Suppressor macrophage (primary cell): ENCODE results near the gene INHBB.

Experiments
- DNase-seq, 4 experiments: peaks; one replicate each; pipeline ENCODE4 v3.0.0-alpha.2; 2020 to 2022

The INHBB gene

DNA sequence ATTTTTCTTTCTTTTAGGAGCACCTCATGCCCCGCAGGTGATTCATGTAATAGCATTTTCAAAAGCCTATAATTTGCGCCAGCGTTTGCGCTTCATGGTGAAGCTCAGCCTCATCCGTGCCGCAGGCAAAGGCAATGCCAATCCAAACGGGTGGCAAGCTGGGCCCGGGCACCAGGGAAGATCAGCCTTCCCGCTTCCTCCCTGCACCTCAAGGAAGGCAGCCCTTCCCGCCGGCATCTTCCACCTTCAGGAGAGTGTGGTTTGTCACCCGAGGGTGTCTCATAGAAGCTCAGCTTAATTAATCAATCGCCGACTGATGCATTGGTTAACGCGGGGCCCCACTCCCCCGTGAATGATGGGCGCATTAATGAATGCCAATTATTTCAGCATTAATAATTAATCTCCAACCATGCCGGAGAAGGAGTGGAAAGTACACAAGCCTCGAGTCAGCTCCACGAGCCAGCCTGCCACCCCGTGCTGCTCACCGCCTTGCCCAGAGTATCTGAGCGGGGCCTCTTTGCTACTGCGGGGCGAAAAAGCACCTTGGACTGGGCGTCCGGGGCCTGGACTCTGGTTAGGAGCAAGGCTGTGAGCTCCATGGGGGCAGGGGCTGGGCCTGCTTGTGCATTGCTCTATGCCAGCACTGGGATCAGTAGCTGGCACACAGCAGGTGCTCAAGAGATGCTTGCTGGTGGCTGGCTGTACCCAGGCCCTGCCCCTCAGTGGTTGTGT, 13.0 kb downstream of the INHBB start:
- DNase-seq: no peak

DNA sequence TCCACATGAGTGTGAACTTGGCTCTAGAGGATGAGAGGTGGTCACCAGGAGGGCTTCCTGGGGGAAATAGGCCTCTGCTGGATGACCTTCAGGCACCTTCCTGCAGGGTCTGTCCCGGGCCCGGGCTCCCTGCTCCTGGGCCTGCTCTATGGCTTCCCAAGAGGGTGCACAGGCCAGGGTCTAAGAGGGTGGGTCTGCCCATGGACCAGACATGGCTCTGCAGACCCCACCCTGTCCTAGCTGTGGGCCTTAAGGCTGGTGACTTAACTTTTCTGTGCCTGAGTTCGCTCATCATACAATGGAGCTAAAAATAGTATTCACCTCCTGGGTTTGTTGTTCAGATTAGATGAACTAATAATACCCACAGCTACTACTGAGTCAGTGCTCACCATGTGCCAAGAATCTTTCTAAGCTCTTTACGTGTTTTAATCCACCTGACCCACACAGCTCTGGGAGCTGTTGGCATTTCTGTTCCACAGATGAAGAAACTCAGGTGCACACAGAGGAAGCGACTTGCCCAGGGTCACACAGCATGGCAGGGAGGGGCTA, 14.4 kb downstream of the INHBB start:
- DNase-seq: no peak

DNA sequence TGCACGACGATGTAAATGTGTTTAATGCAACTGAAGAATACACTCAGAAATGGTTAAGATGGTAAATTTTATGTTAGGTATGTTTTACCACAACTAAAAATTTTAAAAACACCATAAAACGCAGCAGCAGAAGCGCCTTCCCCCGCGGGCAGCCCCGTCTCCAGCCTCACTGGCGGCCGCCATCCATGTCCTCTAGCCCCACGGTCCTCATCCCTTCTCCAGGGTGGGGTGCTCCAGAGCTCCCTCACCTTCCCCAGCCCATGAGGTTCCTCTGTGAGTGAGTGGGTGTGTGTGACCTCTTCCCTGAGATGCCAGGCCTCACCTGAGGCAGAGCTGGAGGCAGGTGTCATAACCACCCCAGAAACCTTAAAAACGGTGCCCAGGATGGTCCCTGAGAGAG, 17.0 kb downstream of the INHBB start:
- DNase-seq: no peak

DNA sequence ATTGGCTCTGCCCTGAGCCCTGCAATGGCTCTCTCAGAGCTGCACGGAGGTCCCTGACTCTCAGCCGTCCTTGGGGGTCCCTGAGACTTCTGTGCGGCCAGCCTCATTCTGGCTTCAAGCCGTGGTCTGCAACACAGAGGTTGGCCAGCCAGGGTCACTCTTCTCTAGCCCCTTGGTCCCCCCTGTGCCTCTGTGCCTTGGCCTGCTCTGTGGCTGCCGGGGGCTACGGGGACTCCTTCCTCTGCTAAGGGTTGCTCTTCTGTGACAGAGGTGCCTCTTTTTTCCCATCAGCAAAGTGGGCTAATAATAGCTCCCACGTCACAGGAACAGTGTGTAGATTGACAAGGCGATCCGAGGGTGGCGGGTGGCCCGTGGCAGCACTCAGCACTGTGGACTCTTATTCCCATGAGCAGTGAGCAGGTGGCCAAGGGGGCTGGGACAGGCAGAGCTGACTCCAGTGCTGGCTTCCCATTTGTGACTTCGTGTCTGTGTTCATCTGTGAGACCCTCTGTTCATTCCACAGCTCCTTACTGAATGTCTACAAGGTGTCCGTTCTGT, 19.4 kb downstream of the INHBB start:
- no peak for DNase-seq

DNA sequence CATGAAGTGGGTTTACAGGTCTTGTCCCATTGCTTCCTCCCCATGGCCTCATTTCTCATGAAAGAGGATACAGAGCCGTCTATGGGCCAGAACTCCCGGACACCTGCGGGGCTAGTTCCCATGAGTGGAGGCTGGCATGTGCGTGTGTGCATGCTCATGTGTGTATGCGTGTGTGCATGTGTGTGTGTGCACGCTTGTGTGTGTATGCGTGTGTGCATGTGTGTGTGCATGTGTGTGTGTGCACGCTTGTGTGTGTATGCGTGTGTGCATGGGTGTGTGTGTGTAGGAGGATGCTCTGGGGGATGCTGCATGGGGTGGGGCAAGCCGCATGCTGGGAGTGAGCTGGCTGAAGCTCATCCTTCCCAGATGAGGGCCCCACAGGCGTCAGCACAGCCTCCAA, 20.8 kb downstream of the INHBB start:
- DNase-seq: no peak

DNA sequence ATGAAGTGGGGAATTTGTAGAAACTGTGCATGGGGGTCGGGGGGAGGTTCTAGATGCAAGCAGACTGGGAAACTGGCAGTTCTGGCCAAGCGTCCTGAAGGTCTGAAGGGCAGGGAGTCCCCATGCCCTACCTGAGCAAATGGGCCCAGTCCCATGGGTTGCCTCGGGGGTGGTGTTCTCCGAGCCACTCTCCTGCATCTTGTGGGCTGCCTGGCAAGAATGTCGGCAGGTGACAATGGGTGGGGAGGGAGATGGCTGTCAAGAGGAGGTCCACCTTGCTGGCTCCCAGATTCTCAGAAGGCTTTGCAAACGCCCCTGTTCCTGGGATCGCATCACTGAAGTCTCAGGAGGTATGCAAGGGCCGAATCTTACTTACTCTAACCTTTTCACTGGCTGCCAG, 21.3 kb downstream of the INHBB start:
- DNase-seq: no peak

DNA sequence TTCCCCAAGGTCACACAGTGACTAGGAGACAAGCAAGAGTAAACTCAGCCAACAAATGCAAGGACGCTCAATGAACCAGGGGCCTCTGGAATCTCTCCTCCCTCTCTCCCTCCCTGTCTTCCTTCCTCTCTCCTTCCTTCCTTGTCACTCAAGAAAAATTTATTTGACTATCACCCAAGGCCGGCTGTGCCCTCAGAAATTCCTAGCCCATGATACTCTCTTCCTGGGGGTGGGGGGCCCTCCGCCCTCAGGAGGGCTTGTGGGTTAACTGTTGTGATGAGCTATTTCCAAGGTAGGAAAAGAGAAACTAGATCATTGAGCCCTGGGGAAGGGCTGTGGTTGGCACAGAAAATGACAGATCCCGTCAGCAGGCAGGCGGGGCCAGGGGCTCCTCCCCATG, 21.7 kb downstream of the INHBB start:
- no peak for DNase-seq

DNA sequence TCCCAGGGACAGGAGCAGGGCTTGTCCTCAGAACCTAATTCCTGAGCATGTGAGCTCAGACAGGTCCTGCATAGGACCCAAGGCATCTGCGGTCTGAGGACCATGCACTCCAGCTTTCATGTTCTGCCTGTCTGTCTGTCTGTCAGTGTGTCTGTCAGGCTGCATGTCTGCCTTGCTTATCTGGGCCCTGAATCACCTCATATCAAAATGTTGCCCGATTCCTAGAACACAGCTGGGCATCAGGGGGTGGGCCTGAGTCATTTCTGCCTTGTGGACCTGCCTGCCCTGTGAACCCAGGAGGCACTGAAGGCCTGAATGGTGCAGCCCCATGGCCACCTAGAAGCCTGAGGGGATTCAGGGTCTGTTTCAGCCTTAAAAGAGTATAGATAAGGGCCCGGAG, 22.1 kb downstream of the INHBB start:
- DNase-seq: no peak

DNA sequence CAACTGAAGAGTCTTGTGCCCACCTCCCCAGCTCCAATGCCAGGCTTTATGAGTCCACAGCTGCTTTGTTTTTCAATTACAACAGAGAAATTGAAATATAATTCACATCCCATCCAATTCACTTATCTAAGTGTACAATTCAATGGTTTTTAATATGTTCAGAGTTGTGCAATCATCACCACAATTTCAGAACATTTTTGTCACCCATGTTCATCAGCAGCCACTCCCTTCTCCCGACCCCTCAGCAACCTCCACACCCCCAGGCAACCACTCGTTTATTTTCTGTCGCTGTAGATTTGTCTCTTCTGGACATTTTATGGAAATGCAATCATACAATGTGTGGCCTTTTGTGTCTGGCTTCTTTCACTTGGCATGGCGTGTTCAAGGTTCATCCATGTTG, 23.3 kb downstream of the INHBB start:
- DNase-seq: no peak

DNA sequence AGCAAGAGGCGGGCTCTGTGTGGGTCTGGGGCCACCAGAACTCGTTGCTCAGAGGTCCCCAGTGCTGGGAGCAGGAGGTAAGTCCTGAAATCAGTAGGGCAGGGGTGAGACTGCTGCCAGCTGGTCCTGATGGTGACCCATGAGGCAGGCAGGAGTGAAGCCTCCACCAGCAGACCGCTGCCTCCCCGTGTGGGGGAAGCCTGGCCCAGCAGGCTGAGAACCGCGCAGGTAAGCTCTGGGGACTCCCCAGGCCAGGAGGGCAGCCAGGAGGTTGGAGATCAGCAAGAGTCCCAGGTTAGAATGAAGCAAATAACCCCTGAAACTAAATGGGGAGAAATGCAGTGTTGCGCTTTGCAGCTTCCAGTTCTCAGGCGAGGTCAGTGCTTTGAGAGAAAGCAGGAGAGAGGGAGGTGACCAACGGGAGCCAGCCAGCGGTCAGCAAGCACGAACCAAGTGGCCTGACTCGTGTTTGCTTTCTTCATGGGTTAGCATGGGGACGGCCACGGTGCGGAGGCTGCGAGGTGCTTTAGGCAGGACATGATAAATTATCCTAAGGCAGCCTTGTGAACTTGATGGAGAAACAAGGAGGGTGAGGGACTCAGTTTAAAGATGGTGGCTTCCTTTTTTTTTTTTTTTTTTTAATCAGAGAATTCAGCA, 26.2 kb downstream of the INHBB start:
- no peak for DNase-seq

DNA sequence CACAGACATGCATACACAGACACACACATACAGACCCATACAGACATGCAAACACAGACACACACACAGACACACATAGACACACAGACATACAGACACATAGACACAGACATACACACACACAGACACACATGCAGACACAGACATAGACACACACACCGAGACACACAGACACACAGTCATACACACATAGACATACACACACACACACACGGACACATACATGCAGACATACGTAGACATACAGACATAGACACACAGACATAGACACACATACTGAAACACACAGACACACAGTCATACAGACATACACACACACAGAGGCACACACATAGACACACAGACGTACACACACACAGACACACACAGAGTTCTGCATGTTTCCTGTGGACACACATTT, 26.9 kb downstream of the INHBB start:
- no peak for DNase-seq

DNA sequence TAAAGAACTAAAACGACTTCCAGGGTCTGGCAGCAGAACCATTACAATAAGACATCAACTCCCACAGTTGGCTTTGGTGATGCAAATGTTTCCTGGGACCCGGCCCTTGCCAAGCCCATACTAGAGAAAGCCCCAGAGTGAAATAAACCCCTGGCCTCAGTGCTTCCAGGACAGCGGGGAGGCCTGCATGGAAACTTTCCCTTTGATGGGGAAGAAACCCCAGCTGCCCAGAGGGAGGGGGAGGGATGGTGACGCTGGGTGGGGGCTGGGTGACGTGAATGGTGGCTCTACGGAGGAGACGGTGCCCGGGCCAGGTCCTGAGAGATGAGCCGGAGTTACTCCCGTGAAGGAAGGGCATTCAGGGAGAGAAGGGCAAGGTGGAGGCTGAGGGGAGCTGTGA, 27.5 kb downstream of the INHBB start:
- no peak for DNase-seq

DNA sequence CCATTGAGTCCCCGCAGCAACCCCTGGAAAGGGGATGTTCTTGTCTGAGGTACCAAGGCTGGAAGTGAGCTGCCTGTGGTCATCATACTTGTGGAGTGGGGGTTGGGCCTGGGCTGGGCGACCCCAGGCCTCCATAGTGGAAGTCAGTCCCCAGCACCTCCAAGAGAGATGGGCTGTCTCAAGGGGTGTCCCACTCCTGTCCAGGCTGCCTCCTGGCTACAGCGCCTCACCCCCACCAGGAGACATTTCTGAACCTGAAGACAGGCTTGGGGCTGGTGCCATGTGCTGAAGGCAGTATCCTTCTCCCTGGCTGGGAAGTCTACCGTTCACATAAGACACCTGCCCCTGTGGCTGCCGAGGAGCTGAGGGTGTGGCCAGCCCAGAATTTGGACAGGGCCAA, 28.9 kb downstream of the INHBB start:
- DNase-seq: no peak

DNA sequence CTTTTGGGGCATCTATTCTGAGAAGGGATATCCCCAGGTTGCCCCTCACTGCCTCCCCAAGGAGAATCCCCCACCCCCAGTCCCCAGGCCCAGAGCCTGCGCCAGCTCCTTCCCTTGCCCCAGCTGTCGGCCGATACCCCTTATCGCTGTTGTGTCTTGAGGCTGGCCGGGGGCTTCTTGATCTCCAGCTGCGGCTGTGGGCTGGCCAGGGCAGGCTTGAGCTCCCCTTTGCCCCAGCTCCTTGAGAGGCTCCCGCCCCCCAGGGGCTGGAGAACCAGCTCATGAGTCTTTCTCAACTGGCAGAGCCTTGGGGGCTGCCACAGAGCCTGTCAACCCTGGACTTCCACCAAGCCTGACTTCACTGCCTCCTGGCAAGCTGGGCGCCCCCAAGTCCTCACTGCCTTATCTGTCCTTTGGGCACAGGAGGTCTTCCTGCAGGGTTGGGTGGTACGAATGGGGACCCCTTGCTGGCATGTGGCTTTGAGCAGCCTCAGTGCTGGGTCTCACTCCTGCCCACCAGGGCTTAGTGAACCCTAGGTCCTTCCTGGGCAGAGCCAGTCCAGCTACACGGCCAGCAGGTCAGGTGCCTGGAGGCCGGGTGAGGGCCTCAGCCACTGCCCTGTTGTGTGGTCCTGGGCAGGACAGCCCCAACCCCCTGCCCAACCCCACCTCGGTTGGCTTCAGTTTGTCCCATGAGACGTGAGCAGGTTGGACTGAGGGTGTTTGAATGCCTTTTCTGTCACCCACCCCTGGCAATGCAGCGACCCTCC, 29.5 kb downstream of the INHBB start:
- DNase-seq: no peak

DNA sequence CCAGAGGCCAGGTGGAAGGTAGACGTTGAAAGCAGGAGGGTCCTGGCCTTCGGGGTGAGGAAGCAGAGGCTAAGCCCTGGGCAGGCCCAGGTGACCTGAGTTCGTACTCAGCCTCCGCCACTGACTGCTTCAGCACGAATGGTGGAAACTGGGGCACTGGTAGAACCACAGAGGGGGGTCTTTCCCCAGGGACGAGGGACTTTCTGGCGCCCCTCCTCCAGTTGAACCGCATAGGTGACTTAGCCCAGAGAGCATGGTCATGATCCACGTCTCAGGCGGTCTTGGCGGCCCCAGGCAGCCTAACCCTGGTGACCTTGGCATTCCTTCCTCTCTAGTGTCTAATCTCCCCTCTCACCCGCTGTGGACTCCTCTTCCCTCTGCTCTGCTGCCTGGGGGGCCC, 30.2 kb downstream of the INHBB start:
- no peak for DNase-seq

DNA sequence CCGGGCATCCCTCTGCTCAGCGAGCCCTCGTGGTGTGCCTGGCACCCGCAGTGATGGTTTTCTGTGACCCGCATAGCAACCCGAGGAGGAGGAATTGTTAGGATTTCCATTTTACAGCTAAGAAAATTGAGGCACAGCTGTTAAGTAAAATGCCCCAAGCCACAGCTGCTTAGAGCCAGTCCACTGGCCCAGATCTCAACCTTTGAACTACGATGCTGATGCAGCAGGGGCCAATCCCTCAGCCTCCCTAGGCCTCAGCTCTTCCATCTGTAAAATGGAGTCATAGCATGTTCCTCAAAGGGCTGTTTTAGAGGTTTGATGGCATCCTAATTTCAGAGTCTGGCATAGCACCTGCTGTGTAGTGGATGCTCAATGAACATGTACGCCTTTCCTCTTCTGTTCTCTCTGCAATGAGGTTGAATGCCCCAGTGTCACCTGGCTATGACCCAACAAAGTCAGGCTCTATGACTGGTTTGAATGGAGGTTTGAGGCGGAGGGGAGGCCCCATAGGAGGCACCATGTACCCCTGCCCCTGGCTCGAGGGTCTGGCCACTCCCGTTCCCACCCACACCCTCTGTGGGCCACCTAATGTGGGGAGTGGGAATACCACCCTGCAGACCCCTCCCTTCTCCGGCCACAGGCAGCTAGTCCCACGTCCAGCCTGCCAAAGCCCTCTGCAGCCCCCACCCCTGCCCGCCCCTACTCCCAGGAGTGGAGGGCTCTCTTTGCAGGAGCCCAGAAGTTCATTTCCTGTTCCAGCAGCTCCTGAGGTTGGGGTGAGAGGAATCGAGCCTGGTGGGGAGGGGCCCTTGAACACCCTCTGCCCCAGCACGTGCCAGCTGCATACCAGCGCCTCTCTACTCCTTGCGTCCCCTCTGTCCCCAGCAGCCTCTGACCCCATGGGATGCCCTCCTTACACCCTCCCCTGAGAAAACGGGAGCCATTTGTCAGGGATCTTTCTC, 31.0 kb downstream of the INHBB start:
- DNase-seq: no peak

DNA sequence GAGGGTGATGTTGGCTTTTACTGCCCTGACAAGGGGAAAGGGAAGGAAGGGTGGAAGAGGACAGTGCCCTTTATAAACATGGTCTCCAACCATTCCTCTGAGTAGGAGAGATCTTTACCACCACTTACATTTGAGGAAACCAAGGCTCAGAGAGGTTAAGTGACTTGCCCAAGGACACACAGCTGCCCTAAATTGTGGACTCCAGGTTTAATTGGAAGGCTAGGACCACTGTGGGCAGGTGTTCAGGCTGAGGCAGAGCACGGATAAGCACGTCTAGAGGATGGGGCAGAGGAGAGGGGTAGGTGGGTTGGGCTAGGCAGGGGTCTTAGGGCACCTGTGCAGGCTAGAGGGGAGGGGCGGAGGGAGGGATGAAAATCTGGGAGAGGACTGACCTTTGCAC, 32.7 kb downstream of the INHBB start:
- no peak for DNase-seq

DNA sequence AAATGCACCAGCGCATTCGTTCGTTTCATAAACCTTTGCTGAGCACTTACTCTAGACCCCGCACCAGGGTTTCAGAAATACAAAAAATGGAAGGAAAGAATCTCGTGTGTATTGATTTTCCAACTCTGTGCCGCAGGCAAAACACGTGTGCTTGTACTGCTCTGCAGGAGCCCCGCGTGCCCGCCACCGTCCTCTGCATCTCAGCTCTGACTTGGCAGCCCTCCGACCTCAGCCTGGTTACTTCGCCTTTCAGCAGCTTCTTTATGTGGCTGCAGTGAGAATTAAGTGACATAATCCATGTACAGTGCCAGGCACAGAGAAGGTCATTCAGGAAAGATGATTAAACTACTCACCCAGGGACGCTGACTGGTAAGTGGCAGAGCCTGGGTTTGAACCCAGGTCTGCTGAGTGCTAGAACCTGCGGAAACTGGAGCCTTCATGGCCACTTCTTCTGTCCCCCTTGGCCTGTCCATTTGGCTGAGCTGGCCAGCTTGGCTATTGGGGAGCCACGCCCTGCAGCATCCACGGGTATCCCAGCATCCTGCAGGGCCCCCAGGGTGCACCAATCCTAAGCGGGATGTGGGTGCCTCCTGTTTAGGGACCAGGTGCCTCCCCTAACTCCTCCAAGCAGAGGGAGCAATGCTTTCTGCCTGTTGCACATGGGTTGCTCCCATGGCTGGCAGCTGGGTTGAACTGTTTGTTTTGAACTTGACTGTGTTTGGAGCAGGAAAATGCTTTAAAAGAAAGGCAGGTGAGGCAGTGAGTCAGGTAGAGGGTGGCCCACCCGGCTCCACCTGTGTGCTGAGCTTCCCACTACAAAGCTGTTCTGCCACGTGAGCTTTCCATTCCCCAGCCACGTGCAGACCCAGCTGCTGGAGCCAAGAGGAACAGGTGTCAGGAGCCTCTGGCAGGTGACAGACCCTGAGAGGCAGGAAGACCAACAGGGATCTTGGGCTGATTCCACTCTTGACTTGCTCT, 34.3 kb downstream of the INHBB start:
- DNase-seq: no peak

DNA sequence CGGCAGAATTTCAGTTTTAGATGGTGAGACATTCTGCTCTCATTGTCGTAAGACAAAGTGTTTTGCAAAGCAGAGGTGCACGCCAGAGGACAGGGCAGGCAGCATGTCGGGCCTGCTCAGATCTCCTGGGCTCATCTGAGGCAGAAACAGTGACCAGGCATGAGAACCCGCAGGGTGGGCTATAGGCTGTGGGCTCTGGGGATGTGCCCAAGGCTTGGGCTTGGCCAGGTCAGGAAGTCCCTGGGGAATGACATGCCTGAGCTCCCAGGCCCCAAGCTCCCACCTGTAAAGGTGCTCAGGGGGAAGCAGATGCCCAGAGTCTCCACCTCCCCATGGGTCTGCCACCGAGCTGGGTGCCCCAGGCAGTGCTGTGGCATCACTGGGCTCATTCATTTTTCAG, 35.3 kb downstream of the INHBB start:
- DNase-seq: no peak

DNA sequence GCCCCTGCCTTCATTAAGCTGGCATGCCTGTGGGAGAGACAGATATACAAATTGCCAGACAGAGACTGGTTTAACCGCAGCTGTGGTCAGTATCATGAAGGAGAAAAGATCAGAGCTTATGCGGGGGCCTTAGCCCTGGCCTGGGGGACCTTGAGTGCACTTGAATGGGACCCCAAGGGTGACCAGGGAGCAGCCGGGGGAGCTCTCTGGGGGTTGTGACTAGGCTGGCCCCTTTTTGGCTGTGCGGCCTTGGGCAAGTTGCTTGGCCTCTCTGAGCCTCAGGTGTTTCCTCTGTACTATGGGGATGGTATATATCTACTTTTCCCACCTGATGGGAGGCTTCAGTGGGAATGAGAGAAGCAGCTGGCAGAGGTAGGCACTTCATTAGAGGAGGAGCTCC, 35.7 kb downstream of the INHBB start:
- DNase-seq: no peak
